ENCODE measurements around the gene MED27. TPM values are rescaled to one million over a fixed set of nuclear protein-coding genes. Genes with fewer than 3 reads are reported as not detected.

The MED27 gene
- total RNA-seq, 1 donor from 2014 or later = 31.3 TPM

- TF ChIP-seq, protein P1, sequence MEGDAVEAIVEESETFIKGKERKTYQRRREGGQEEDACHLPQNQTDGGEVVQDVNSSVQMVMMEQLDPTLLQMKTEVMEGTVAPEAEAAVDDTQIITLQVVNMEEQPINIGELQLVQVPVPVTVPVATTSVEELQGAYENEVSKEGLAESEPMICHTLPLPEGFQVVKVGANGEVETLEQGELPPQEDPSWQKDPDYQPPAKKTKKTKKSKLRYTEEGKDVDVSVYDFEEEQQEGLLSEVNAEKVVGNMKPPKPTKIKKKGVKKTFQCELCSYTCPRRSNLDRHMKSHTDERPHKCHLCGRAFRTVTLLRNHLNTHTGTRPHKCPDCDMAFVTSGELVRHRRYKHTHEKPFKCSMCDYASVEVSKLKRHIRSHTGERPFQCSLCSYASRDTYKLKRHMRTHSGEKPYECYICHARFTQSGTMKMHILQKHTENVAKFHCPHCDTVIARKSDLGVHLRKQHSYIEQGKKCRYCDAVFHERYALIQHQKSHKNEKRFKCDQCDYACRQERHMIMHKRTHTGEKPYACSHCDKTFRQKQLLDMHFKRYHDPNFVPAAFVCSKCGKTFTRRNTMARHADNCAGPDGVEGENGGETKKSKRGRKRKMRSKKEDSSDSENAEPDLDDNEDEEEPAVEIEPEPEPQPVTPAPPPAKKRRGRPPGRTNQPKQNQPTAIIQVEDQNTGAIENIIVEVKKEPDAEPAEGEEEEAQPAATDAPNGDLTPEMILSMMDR (conservative IDR thresholded peaks at IDR 0.05) = no peak
- Mint-ChIP-seq H3K4me3 (no peak overlapping the region), H3K27ac (ENCODE audit: unreplicated experiment) (no peak overlapping the region), H3K27me3 (ENCODE audit: low read depth) (peaks cover 68% of the 10 kb centered on the region), H3K4me1 (no peaks in the 10 kb centered on the region), H3K9me3 (no peaks in the 10 kb centered on the region), H3K36me3 (ENCODE audit: low read depth) (no peaks in the 10 kb centered on the region)
- DNase-seq (ENCODE audit: low read depth, low spot score) = no peak
Measured at GRCh38 chr9:132109291-132109690, 29.6 kb upstream of the MED27 start.

- no peak overlapping the region for H3K4me3 Mint-ChIP-seq
Measured at GRCh38 chr9:132108728-132109127, 29.1 kb upstream of the MED27 start.

GRCh38 chr9:132099741-132100407, 20.2 kb upstream of the MED27 start:
- Mint-ChIP-seq H3K36me3 (ENCODE audit: low read depth) (no peaks in the 10 kb centered on the region), H3K9me3 (peaks cover 3% of the 10 kb centered on the region), H3K4me1 (no peaks in the 10 kb centered on the region), H3K27me3 (ENCODE audit: low read depth) (peaks cover 48% of the 10 kb centered on the region), H3K4me3 (no peak overlapping the region), H3K27ac (ENCODE audit: unreplicated experiment) (no peak overlapping the region)
- DNase-seq (ENCODE audit: low read depth, low spot score) = no peak
- TF ChIP-seq, protein P1 (conservative IDR thresholded peaks at IDR 0.05) = no peak

More at GRCh38 chr9:132108728-132109127, 29.1 kb upstream of the MED27 start:
- Mint-ChIP-seq H3K27ac (ENCODE audit: unreplicated experiment) (no peak overlapping the region), H3K9me3 (no peaks in the 10 kb centered on the region), H3K36me3 (ENCODE audit: low read depth) (no peaks in the 10 kb centered on the region), H3K4me1 (no peaks in the 10 kb centered on the region), H3K27me3 (ENCODE audit: low read depth) (peaks cover 62% of the 10 kb centered on the region)
- TF ChIP-seq, protein P1 (conservative IDR thresholded peaks at IDR 0.05) = no peak
- no peak for DNase-seq (ENCODE audit: low read depth, low spot score)

DNA sequence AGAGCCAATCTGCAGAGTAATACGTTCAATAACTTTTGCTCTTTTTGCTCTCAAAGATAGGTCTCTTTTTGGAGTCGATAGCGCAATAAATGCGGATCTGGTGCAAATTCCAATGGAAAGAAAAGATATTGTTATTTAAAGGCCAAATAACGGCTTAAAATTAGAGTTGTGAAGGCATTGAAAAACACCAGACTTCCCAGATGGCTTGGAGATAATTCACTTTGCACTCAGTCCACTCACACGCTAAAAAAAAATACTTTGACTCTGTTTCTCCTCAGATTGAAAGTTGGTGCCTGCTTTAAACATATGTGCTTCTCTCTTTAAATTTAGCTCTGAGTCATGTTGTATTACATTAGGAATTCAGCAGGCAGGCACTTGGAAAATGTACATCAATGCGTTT, 19.5 kb upstream of the MED27 start:
- DNase-seq (ENCODE audit: low read depth, low spot score) = no peak
- Mint-ChIP-seq H3K9me3 (peaks cover 3% of the 10 kb centered on the region), H3K27me3 (ENCODE audit: low read depth) (peaks cover 54% of the 10 kb centered on the region), H3K4me3 (no peak overlapping the region), H3K4me1 (no peaks in the 10 kb centered on the region), H3K27ac (ENCODE audit: unreplicated experiment) (no peak overlapping the region), H3K36me3 (ENCODE audit: low read depth) (no peaks in the 10 kb centered on the region)
- TF ChIP-seq, protein P1 (conservative IDR thresholded peaks at IDR 0.05) = no peak

- no peaks in the 10 kb centered on the region for H3K36me3 Mint-ChIP-seq (ENCODE audit: low read depth)
- H3K27ac Mint-ChIP-seq (ENCODE audit: unreplicated experiment) = no peak overlapping the region
- H3K4me1 Mint-ChIP-seq = no peaks in the 10 kb centered on the region
- TF ChIP-seq, protein P1 (conservative IDR thresholded peaks at IDR 0.05) = no peak
- no peak overlapping the region for H3K4me3 Mint-ChIP-seq
- DNase-seq (ENCODE audit: low read depth, low spot score) = no peak
- peaks cover 3% of the 10 kb centered on the region for H3K9me3 Mint-ChIP-seq
- peaks cover 64% of the 10 kb centered on the region for H3K27me3 Mint-ChIP-seq (ENCODE audit: low read depth)
Measured at GRCh38 chr9:132094314-132094791, 14.7 kb upstream of the MED27 start.

All from neural crest cell (in vitro differentiated cells).